Naive thymus-derived CD4-positive, alpha-beta T cell (primary cell): ENCODE results near the gene OMP. TPM values are rescaled to one million over a fixed set of nuclear protein-coding genes. Genes with fewer than 3 reads are reported as not detected.

Experiments used
- ATAC-seq: fragments of 150-1000 bp; cut with Tn5 transposase; 2 replicates; pipeline ENCODE4 v1.10.0; 2021; ENCODE audit warnings: mild to moderate bottlenecking, moderate library complexity
- CTCF ChIA-PET: fragments of 350-600 bp; sonication (Branson Sonifier 250); formaldehyde crosslinking; loops from one replicate; lab custom pipeline; 2021; ENCODE audit warnings: antibody characterized with exemption; lab: Charles Lee
- POLR2A ChIA-PET: fragments of 350-600 bp; sonication (Branson Sonifier 250); formaldehyde crosslinking; loops from one replicate; lab custom pipeline; 2021; ENCODE audit warnings: antibody characterized with exemption, inconsistent platforms; lab: Charles Lee
- DNase-seq, 9 donors: peaks; one replicate each; pipeline versions ENCODE4 v3.0.0 to v3.0.0-alpha.2; 2020 to 2022; ENCODE audit warnings: mixed read lengths in 1 of 9
- H3K27ac ChIP-seq: one replicate; pipeline ENCODE4 v1.7.0; 2013; ENCODE audit warnings: mild to moderate bottlenecking, low read depth, low read length, moderate library complexity
- H3K27me3 ChIP-seq, 2 donors: one replicate each; pipeline ENCODE4 v1.7.0; 2013; ENCODE audit warnings: low read length in 2 of 2, mild to moderate bottlenecking in 2 of 2, moderate library complexity in 2 of 2; ENCODE audit not compliant: control insufficient read depth in 2 of 2, insufficient read depth in 2 of 2
- H3K36me3 ChIP-seq, 3 experiments: 1 replicate in 2 of 3; 2 replicates in 1 of 3; pipeline ENCODE4 v1.7.0; 2013; ENCODE audit warnings: low read length in 3 of 3, mild to moderate bottlenecking in 3 of 3, moderate library complexity in 1 of 3; ENCODE audit not compliant: insufficient read depth in 3 of 3, control insufficient read depth in 2 of 3
- H3K4me1 ChIP-seq, 2 donors: one replicate each; pipeline ENCODE4 v1.7.0; 2013; ENCODE audit warnings: low read length in 2 of 2, mild to moderate bottlenecking in 2 of 2, moderate library complexity in 1 of 2; ENCODE audit not compliant: control insufficient read depth in 2 of 2, insufficient read depth in 2 of 2
- H3K4me3 ChIP-seq: 2 replicates; pipeline ENCODE4 v1.7.0; 2013; ENCODE audit warnings: mild to moderate bottlenecking, low read length
- H3K9me3 ChIP-seq, 3 experiments: 1 replicate in 2 of 3; 2 replicates in 1 of 3; pipeline ENCODE4 v1.7.0; 2013; ENCODE audit warnings: low read length in 3 of 3; ENCODE audit not compliant: control insufficient read depth in 2 of 3
- H3K27ac Mint-ChIP-seq, 9 donors: one replicate each; pipeline ENCODE4 v1.8.0; 2020 to 2022; ENCODE audit warnings: mixed read lengths in 9 of 9, mild to moderate bottlenecking in 8 of 9, moderate library complexity in 5 of 9, inconsistent platforms in 2 of 9
- H3K27me3 Mint-ChIP-seq, 5 donors: one replicate each; pipeline ENCODE4 v1.8.0; 2021 to 2022; ENCODE audit warnings: mixed read lengths in 5 of 5, mild to moderate bottlenecking in 1 of 5
- H3K36me3 Mint-ChIP-seq, 5 donors: one replicate each; pipeline ENCODE4 v1.8.0; 2020 to 2022; ENCODE audit warnings: mixed read lengths in 5 of 5, mild to moderate bottlenecking in 3 of 5, inconsistent platforms in 1 of 5
- H3K4me1 Mint-ChIP-seq, 7 donors: one replicate each; pipeline ENCODE4 v1.8.0; 2020 to 2022; ENCODE audit warnings: mixed read lengths in 7 of 7, mild to moderate bottlenecking in 3 of 7, inconsistent platforms in 1 of 7
- H3K4me3 Mint-ChIP-seq, 10 donors: one replicate each; pipeline ENCODE4 v1.8.0; 2020 to 2022; ENCODE audit warnings: mild to moderate bottlenecking in 10 of 10, mixed read lengths in 10 of 10, moderate library complexity in 6 of 10, inconsistent platforms in 2 of 10
- H3K9me3 Mint-ChIP-seq, 11 donors: one replicate each; pipeline ENCODE4 v1.8.0; 2020 to 2022; ENCODE audit warnings: mixed read lengths in 11 of 11, mild to moderate bottlenecking in 4 of 11, inconsistent platforms in 1 of 11, moderate library complexity in 1 of 11
- intact Hi-C, 2 donors: fragments of 100-400 bp; cut with micrococcal nuclease; formaldehyde crosslinking; loops; one replicate each; pipeline ENCODE4 v1.15.1; 2023
- polyA plus RNA-seq, 2 donors: library from polyadenylated mRNA; unstranded; fragments of 300-500 nt; fragmentation: Illumina TruSeq; gene quantifications; one replicate each; pipeline ENCODE4 v1.2.3, GENCODE V29; 2021
- total RNA-seq, 6 experiments: library from RNA in 5 of 6; stranded (reverse) in 5 of 6; gene quantifications; 1 replicate in 5 of 6; 2 replicates in 1 of 6; pipeline ENCODE4 v1.2.3 and lab custom pipeline; 2021 to 2026

Gene OMP
- total and polyA plus RNA-seq, 7 experiments from 2014 or later, result 1.1 TPM; not detected in 6

DNA sequence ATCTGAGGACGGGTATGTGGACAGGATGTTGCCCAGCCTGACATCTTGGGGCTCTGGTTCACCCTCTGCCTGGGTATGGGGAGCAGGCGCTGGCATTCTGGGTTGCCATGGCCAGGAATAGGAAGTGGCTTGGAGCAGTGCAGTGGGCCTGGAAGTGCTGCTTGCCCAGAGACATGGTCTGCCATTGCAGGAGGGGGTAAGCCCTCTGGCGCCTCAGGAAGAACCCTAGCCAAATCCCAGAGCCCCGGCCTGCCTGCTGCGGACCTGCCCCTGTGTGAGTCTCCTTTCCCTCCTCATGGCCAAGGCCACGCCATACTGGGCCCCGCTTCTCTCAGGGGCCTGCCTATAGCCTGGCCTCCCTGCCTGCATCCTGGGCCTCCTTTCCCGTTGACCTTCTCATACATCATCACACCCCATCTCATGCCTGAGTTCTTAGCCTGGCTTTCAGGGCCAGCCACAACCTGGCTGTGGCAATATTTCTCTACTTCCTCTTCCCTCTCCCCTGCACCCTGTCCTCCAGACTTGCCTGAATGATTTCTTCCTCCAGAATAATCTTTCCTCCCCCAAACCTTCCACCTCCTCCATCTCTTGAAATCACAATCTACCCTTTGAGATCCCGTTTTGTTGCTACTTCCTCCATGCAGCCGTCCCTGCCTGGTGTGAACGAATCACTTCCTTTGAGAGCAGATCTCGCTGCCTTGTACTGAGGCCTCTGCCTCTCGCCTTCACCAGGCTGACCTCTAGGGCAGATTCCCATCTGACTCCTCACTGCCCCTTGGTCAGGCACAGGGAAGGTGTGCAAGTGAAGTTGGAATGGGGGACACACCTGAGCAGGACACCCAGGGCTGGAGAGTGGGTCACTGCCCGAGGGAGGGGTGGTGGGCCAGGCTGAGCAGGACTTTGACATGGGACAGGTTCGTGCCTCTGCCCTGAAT is 30.7 kb upstream of the OMP start:
- Mint-ChIP-seq H3K27ac (peak overlapping the region in 2 of 9 donors; percentile 5 to 36), H3K27me3 (peaks cover 0 to 17% (median 0%) of the 10 kb centered on the region in 5 donors), H3K36me3 (peaks cover 0 to 4% (median 0%) of the 10 kb centered on the region in 5 donors), H3K4me3 (no peak overlapping the region), H3K4me1 (peaks cover 16 to 47% (median 26%) of the 10 kb centered on the region in 7 donors), H3K9me3 (peaks cover 0 to 3% (median 0%) of the 10 kb centered on the region in 11 donors)
- H3K27me3 ChIP-seq, result no peaks in the 10 kb centered on the region
- H3K9me3 ChIP-seq, result no peaks in the 10 kb centered on the region
- ChIA-PET POLR2A (interaction anchor here (1.3 to 1.8 kb wide), 2 partner anchors 10 to 11 kb away, joined by 3 to 6 read pairs; no protein-coding TSS in a partner anchor), CTCF (no interaction called here)
- no peak overlapping the region for H3K4me3 ChIP-seq
- H3K4me1 ChIP-seq, result peaks cover 9 to 16% of the 10 kb centered on the region in 2 donors
- intact Hi-C loops, result no loop called here
- no peak overlapping the region for H3K27ac ChIP-seq
- H3K36me3 ChIP-seq, result no peaks in the 10 kb centered on the region
- peak; percentile 47 for ATAC-seq
- DNase-seq, result no peak

GRCh38 chr11:77072851-77073327 is 29.8 kb upstream of the OMP start:
- no peak overlapping the region for H3K27ac ChIP-seq
- H3K9me3 ChIP-seq, result no peaks in the 10 kb centered on the region
- no peaks in the 10 kb centered on the region for H3K27me3 ChIP-seq
- ChIA-PET POLR2A (interaction anchor here (1.2 to 1.3 kb wide), 2 partner anchors 9 to 10 kb away, joined by 3 read pairs; no protein-coding TSS in a partner anchor), CTCF (no interaction called here)
- Mint-ChIP-seq H3K36me3 (peaks cover 0 to 4% (median 0%) of the 10 kb centered on the region in 5 donors), H3K4me1 (peaks cover 15 to 41% (median 21%) of the 10 kb centered on the region in 7 donors), H3K27me3 (peaks cover 0 to 14% (median 0%) of the 10 kb centered on the region in 5 donors), H3K27ac (no peak overlapping the region), H3K9me3 (no peaks in the 10 kb centered on the region), H3K4me3 (no peak overlapping the region)
- peak; percentile 37 for ATAC-seq
- H3K4me3 ChIP-seq, result no peak overlapping the region
- DNase-seq, result no peak
- intact Hi-C loops, result no loop called here
- H3K36me3 ChIP-seq, result no peaks in the 10 kb centered on the region
- peaks cover 2 to 16% of the 10 kb centered on the region in 2 donors for H3K4me1 ChIP-seq

GRCh38 chr11:77073328-77074001 is 29.2 kb upstream of the OMP start:
- peak; percentile 39 for ATAC-seq
- Mint-ChIP-seq H3K4me1 (peaks cover 12 to 36% (median 20%) of the 10 kb centered on the region in 7 donors), H3K36me3 (peaks cover 0 to 4% (median 0%) of the 10 kb centered on the region in 5 donors), H3K27ac (peak overlapping the region in 1 of 9 donors; percentile 33), H3K27me3 (peaks cover 0 to 20% (median 0%) of the 10 kb centered on the region in 5 donors), H3K9me3 (peaks cover 0 to 4% (median 0%) of the 10 kb centered on the region in 11 donors), H3K4me3 (no peak overlapping the region)
- intact Hi-C loops, result no loop called here
- Histone ChIP-seq H3K27me3 (no peaks in the 10 kb centered on the region), H3K9me3 (no peaks in the 10 kb centered on the region), H3K4me3 (no peak overlapping the region), H3K36me3 (no peaks in the 10 kb centered on the region), H3K27ac (no peak overlapping the region), H3K4me1 (peaks cover 0 to 16% of the 10 kb centered on the region in 2 donors)
- no peak for DNase-seq
- ChIA-PET CTCF (interaction anchor here (1.1 kb wide), 1 partner anchor 18 kb away, joined by 4 read pairs; no protein-coding TSS in a partner anchor), POLR2A (interaction anchor here (1.2 to 1.3 kb wide), 2 partner anchors 9 kb away, joined by 3 read pairs; no protein-coding TSS in a partner anchor)

- H3K36me3 ChIP-seq, result no peaks in the 10 kb centered on the region
- peaks cover 0 to 16% of the 10 kb centered on the region in 2 donors for H3K4me1 ChIP-seq
- H3K9me3 Mint-ChIP-seq, result peaks cover 0 to 12% (median 1%) of the 10 kb centered on the region in 11 donors
- no peaks in the 10 kb centered on the region for H3K9me3 ChIP-seq
- no peak overlapping the region for H3K27ac Mint-ChIP-seq
- ChIA-PET POLR2A (interaction anchor here (1.2 kb wide), 1 partner anchor 9 kb away, joined by 3 read pairs; no protein-coding TSS in a partner anchor), CTCF (interaction anchor here (1.1 kb wide), 1 partner anchor 17 kb away, joined by 4 read pairs; no protein-coding TSS in a partner anchor)
- H3K36me3 Mint-ChIP-seq, result peaks cover 0 to 7% (median 0%) of the 10 kb centered on the region in 5 donors
- intact Hi-C loops, result no loop called here
- H3K27me3 ChIP-seq, result no peaks in the 10 kb centered on the region
- DNase-seq, result no peak
- H3K27me3 Mint-ChIP-seq, result peaks cover 0 to 20% (median 0%) of the 10 kb centered on the region in 5 donors
- ATAC-seq, result no peak
- H3K27ac ChIP-seq, result no peak overlapping the region
- no peak overlapping the region for H3K4me3 Mint-ChIP-seq
- H3K4me3 ChIP-seq, result no peak overlapping the region
- H3K4me1 Mint-ChIP-seq, result peaks cover 11 to 31% (median 15%) of the 10 kb centered on the region in 7 donors
Observed at GRCh38 chr11:77074205-77074604, 28.4 kb upstream of the OMP start.

- POLR2A ChIA-PET, result no interaction called here
- CTCF ChIA-PET, result interaction anchor here (1.1 kb wide), 1 partner anchor 16 kb away, joined by 4 read pairs; no protein-coding TSS in a partner anchor
- Histone ChIP-seq H3K27me3 (no peaks in the 10 kb centered on the region), H3K27ac (no peak overlapping the region), H3K4me1 (peaks cover 0 to 16% of the 10 kb centered on the region in 2 donors), H3K9me3 (no peaks in the 10 kb centered on the region), H3K36me3 (no peaks in the 10 kb centered on the region), H3K4me3 (no peak overlapping the region)
- Mint-ChIP-seq H3K9me3 (peaks cover 0 to 13% (median 1%) of the 10 kb centered on the region in 11 donors), H3K4me3 (no peak overlapping the region), H3K4me1 (peaks cover 10 to 34% (median 15%) of the 10 kb centered on the region in 7 donors), H3K36me3 (peaks cover 0 to 9% (median 0%) of the 10 kb centered on the region in 5 donors), H3K27me3 (peaks cover 0 to 18% (median 0%) of the 10 kb centered on the region in 5 donors), H3K27ac (peak overlapping the region in 1 of 9 donors; percentile 62)
- DNase-seq, result no peak
- ATAC-seq, result no peak
- intact Hi-C loops, result no loop called here
Observed at GRCh38 chr11:77074626-77075221, 27.9 kb upstream of the OMP start.
